HPDE6-E6E7 (cell line): ENCODE results near the gene LEKR1.

ENCODE experiments used
- DNase-seq: peaks from one replicate; pipeline ENCODE4 v3.0.0; 2011; ENCODE audit warnings: missing footprints; ENCODE audit errors: extremely low spot score

LEKR1 gene

GRCh38 chr3:156978481-156978961, 152.4 kb downstream of the LEKR1 start:
- no peak for DNase-seq

- no peak for DNase-seq
Observed at GRCh38 chr3:156981005-156981404, 154.9 kb downstream of the LEKR1 start.

GRCh38 chr3:156983559-156983958, 157.4 kb downstream of the LEKR1 start:
- no peak for DNase-seq

- no peak for DNase-seq
Observed at GRCh38 chr3:156985711-156986110, 159.6 kb downstream of the LEKR1 start.

GRCh38 chr3:156987946-156988345, 161.8 kb downstream of the LEKR1 start:
- DNase-seq, result no peak

GRCh38 chr3:156997351-156997750, 171.2 kb downstream of the LEKR1 start:
- DNase-seq, result no peak

GRCh38 chr3:157001221-157001957, 175.2 kb downstream of the LEKR1 start:
- no peak for DNase-seq

GRCh38 chr3:157021679-157022078, 195.5 kb downstream of the LEKR1 start:
- no peak for DNase-seq

GRCh38 chr3:157023226-157023625, 197.1 kb downstream of the LEKR1 start:
- no peak for DNase-seq

GRCh38 chr3:157026091-157026490, 199.9 kb downstream of the LEKR1 start:
- DNase-seq, result peak; percentile 41

- DNase-seq, result no peak
Observed at GRCh38 chr3:157027861-157028745, 201.9 kb downstream of the LEKR1 start.

GRCh38 chr3:157029365-157029790, 203.2 kb downstream of the LEKR1 start:
- DNase-seq, result no peak

- DNase-seq, result no peak
Observed at GRCh38 chr3:157030712-157031111, 204.6 kb downstream of the LEKR1 start.

GRCh38 chr3:157033001-157033400, 206.8 kb downstream of the LEKR1 start:
- DNase-seq, result no peak

GRCh38 chr3:157040456-157040855, 214.3 kb downstream of the LEKR1 start:
- DNase-seq, result no peak

GRCh38 chr3:157042226-157042625, 216.1 kb downstream of the LEKR1 start:
- no peak for DNase-seq

- no peak for DNase-seq
Observed at GRCh38 chr3:157043771-157044170, 217.6 kb downstream of the LEKR1 start.

GRCh38 chr3:157045238-157045850, 219.2 kb downstream of the LEKR1 start:
- no peak for DNase-seq

GRCh38 chr3:157046520-157046919, 220.4 kb downstream of the LEKR1 start:
- no peak for DNase-seq

- DNase-seq, result no peak
Observed at GRCh38 chr3:157051055-157051454, 224.9 kb downstream of the LEKR1 start.

- DNase-seq, result no peak
Observed at GRCh38 chr3:157051591-157051990, 225.4 kb downstream of the LEKR1 start.

- DNase-seq, result no peak
Observed at GRCh38 chr3:157056035-157056434, 229.9 kb downstream of the LEKR1 start.
